HCT116 (cell line): ENCODE data around the gene PRKAG1.

Source experiments
- ATF3 ChIP-seq: IDR thresholded peaks from 2 replicates; pipeline ENCODE4 v1.6.1; 2012
- CEBPB ChIP-seq: IDR thresholded peaks from 2 replicates; pipeline ENCODE4 v1.6.1; 2012; ENCODE audit warnings: low read depth
- CTCF ChIP-seq, 3 experiments: fragments of 200-600 bp in 1 of 3; sonication (generic) in 1 of 3; IDR thresholded peaks in 2 of 3; conservative IDR thresholded peaks in 1 of 3; 2 replicates each; pipeline ENCODE4 v1.5.1; 2012 to 2017; ENCODE audit warnings: low read depth in 2 of 3, low read length in 2 of 3, antibody characterized with exemption in 1 of 3, borderline replicate concordance in 1 of 3, control low read depth in 1 of 3, mild to moderate bottlenecking in 1 of 3, mixed read lengths in 1 of 3, mixed run types in 1 of 3, moderate library complexity in 1 of 3; ENCODE audit not compliant: insufficient read depth in 1 of 3
- JUND ChIP-seq: IDR thresholded peaks from 2 replicates; pipeline ENCODE4 v1.6.1; 2012
- TCF7L2 ChIP-seq: IDR thresholded peaks from 2 replicates; pipeline ENCODE4 v1.7.0; 2011; ENCODE audit warnings: borderline replicate concordance, inconsistent platforms; ENCODE audit not compliant: insufficient read depth, insufficient read length; ENCODE audit errors: extremely low read depth

- TF ChIP-seq CEBPB: no peak
- TF ChIP-seq JUND: no peak
- TF ChIP-seq CTCF (IDR thresholded peaks at IDR 0.05 in 2 of 3, conservative IDR thresholded peaks at IDR 0.05 in 1 of 3; ENCODE audit: borderline replicate concordance in 1 of 3, insufficient read depth in 1 of 3, low read depth in 2 of 3, low read length in 2 of 3): no peak
- TF ChIP-seq ATF3: no peak
- no peak for TF ChIP-seq TCF7L2
Observed at GRCh38 chr12:49051373-49051764, 32.8 kb upstream of the PRKAG1 start.
